ENCODE measurements around the gene GRID2IP. TPM values are rescaled to one million over a fixed set of nuclear protein-coding genes. Genes with fewer than 3 reads are reported as not detected.
"Not testable (repeated sequence)": the region's sequence is repeated elsewhere in the genome, so short reads cannot be mapped to it uniquely, and the experiment has no call there.

The GRID2IP gene
- total and polyA plus RNA-seq, 7 donors = 0.23 to 0.39 TPM; not detected in 5

DNA sequence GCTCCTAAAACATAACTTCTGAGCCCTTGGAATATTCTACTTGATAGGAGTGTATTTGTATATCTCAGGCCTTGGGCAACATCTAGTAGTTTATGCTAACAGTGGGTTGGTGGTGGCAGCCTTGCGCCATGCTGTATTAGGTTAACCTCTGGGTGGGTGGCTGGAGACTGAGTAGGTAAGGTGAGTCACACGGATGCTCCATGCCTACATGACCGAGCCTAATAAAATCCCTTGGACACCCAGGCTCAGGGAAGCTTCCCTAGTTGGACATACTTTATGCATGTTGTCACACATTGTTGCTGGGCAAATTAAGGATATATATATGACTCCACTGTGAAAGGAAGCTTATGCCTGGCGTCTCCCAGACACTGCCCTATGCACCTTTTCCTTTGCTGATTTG is 97.5 kb downstream of the GRID2IP start:
- 90% methylated on average over 4 of the region's 4 CpGs for WGBS, 2 donors

DNA sequence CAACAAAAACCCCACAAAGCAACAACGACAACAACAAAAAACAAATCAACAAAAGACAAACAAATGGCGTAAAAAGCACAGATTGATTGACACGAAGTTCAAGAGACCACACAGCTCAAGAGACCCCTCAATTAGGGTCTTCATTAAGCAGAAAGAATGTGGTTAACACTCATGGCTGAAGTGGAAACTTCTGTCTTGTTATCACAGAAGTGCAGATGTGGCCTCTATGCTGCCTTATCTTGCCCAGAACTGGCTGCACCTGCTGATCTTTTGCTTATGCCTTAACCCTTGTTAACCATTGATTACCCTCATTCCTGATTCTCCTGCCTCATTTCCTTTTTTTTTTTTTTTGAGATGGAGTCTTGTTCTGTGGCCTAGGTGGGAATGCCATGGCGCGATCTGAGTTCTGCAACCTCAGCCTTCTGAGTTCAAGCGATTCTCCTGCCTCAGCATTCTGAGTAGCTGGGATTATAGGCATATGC is 100.0 kb downstream of the GRID2IP start:
- no peaks in the 10 kb centered on the region for H3K9me3 ChIP-seq
- H3K27ac ChIP-seq = no peak overlapping the region
- no peaks in the 10 kb centered on the region for H3K36me3 ChIP-seq
- no peaks in the 10 kb centered on the region for H3K27me3 ChIP-seq
- intact Hi-C loops (cut with DNase I) = no loop called here
- WGBS, 2 donors = 83 to 84% methylated on average over 6 of the region's 6 CpGs
- peaks cover 0 to 19% (median 7%) of the 10 kb centered on the region in 4 donors for H3K4me1 ChIP-seq
- no peak for DNase-seq
- no peak overlapping the region for H3K4me3 ChIP-seq
- TF ChIP-seq, protein P1, sequence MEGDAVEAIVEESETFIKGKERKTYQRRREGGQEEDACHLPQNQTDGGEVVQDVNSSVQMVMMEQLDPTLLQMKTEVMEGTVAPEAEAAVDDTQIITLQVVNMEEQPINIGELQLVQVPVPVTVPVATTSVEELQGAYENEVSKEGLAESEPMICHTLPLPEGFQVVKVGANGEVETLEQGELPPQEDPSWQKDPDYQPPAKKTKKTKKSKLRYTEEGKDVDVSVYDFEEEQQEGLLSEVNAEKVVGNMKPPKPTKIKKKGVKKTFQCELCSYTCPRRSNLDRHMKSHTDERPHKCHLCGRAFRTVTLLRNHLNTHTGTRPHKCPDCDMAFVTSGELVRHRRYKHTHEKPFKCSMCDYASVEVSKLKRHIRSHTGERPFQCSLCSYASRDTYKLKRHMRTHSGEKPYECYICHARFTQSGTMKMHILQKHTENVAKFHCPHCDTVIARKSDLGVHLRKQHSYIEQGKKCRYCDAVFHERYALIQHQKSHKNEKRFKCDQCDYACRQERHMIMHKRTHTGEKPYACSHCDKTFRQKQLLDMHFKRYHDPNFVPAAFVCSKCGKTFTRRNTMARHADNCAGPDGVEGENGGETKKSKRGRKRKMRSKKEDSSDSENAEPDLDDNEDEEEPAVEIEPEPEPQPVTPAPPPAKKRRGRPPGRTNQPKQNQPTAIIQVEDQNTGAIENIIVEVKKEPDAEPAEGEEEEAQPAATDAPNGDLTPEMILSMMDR (IDR thresholded peaks at IDR 0.05) = no peak
- no peak for TF ChIP-seq EP300 (IDR thresholded peaks at IDR 0.05)
- no peak for TF ChIP-seq POLR2A (IDR thresholded peaks at IDR 0.05)
- no peak for TF ChIP-seq POLR2AphosphoS5 (IDR thresholded peaks at IDR 0.05)

More for the DNA sequence above, 97.5 kb downstream of the GRID2IP start:
- Histone ChIP-seq H3K4me1 (peaks cover 0 to 1% (median 0%) of the 10 kb centered on the region in 4 donors), H3K4me3 (no peak overlapping the region), H3K27me3 (no peaks in the 10 kb centered on the region), H3K27ac (no peak overlapping the region), H3K9me3 (no peaks in the 10 kb centered on the region), H3K36me3 (no peaks in the 10 kb centered on the region)
- DNase-seq = peak; percentile 26
- TF ChIP-seq POLR2AphosphoS5 (IDR thresholded peaks at IDR 0.05) (no peak), POLR2A (IDR thresholded peaks at IDR 0.05) (no peak), EP300 (IDR thresholded peaks at IDR 0.05) (no peak)
- TF ChIP-seq, protein P1 (IDR thresholded peaks at IDR 0.05) = no peak
- intact Hi-C loops (cut with DNase I) = no loop called here

DNA sequence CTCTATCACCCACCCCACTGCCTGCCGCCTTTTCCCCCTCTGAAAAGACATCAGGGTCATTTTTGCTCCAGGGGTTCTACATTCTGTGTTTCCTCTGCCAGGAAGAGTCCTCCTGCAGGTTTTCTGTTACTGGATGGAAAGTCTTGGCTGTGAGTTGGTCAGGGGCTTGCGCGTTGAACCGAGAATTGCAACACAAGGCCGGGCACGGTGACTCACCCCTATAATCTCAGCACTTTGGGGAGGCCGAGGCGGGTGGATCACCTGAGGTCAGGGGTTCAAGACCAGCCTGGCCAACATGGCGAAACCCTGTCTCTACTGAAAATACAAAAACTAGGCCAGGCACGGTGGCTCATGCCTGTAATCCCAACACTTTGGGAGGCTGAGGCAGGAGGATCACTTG is 100.7 kb downstream of the GRID2IP start:
- DNase-seq; H3K36me3 ChIP-seq; H3K9me3 ChIP-seq; H3K27me3 ChIP-seq; H3K4me3 ChIP-seq; H3K27ac ChIP-seq; intact Hi-C loops (cut with DNase I): not testable (repeated sequence)
- WGBS, 2 donors = 88 to 93% methylated on average over 9 to 10 of the region's 10 CpGs
- H3K4me1 ChIP-seq = peaks cover 0 to 19% (median 8%) of the 10 kb centered on the region in 4 donors

DNA sequence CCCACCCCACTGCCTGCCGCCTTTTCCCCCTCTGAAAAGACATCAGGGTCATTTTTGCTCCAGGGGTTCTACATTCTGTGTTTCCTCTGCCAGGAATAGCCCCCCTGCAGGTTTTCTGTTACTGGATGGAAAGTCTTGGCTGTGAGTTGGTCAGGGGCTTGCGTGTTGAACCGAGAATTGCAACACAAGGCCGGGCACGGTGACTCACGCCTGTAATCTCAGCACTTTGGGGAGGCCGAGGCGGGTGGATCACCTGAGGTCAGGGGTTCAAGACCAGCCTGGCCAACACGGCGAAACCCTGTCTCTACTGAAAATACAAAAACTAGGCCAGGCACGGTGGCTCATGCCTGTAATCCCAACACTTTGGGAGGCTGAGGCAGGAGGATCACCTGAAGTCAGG is 101.4 kb downstream of the GRID2IP start:
- not testable (repeated sequence) for H3K27ac ChIP-seq
- 86 to 92% methylated on average over 11 of the region's 11 CpGs for WGBS, 2 donors

DNA sequence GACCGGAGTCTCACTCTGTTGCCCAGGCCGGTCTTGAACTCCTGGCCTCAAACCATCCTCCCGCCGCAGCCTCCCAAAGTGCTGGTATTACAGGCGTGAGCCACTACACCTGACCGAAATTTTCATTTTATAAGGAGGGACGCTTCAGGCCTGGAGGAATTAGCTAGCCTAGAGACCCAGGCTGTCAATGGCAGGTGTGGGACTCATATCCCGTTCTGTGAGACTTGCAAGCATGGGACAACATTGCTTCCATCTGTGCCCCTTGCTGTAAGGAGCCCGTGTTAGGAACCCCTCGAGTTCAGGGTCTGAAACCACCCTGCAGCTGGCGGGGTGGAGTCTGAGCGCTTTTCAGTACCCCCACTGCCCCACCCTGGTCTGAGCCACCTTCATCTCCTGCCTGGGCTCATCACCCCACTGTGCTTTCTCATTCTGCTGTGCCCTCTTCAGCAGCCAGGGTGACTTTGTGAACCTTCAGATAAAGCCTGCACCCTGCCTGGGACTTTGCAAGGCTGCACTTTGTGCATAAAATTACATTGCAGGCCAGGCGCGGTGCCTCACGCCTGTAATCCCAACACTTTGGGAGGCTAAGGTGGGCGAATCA is 102.2 kb downstream of the GRID2IP start:
- TF ChIP-seq POLR2AphosphoS5 (IDR thresholded peaks at IDR 0.05) = no peak
- no peak for TF ChIP-seq POLR2A (IDR thresholded peaks at IDR 0.05)
- TF ChIP-seq, protein P1 (IDR thresholded peaks at IDR 0.05) = no peak
- TF ChIP-seq EP300 (IDR thresholded peaks at IDR 0.05) = no peak
- intact Hi-C loops (cut with DNase I) = no loop called here
- H3K36me3 ChIP-seq = peaks cover 0 to 18% (median 5%) of the 10 kb centered on the region in 4 donors
- H3K27ac ChIP-seq = peak overlapping the region; percentile 88 to 97 (median 92)
- 76 to 89% methylated on average over 16 of the region's 16 CpGs for WGBS, 2 donors
- peaks cover 0 to 25% (median 9%) of the 10 kb centered on the region in 4 donors for H3K4me1 ChIP-seq
- DNase-seq = no peak
- no peaks in the 10 kb centered on the region for H3K9me3 ChIP-seq
- no peaks in the 10 kb centered on the region for H3K27me3 ChIP-seq
- H3K4me3 ChIP-seq = no peak overlapping the region

More for the DNA sequence above, 101.4 kb downstream of the GRID2IP start:
- H3K36me3 ChIP-seq; intact Hi-C loops (cut with DNase I); DNase-seq; H3K27me3 ChIP-seq; H3K4me3 ChIP-seq; H3K9me3 ChIP-seq: not testable (repeated sequence)
- H3K4me1 ChIP-seq = peaks cover 0 to 19% (median 9%) of the 10 kb centered on the region in 4 donors

Data from sigmoid colon (tissue), 7 donors.